K562 (cell line): ENCODE data around the gene CEP76. TPM values are rescaled to one million over a fixed set of nuclear protein-coding genes. Genes with fewer than 3 reads are reported as not detected.

Experiments
- ATAC-seq: fragments of 200-7000 bp; cut with Tn5 transposase; 3 replicates; pipeline ENCODE4 v1.9.1; 2020; ENCODE audit warnings: moderate library complexity
- BruUV-seq: library from RNA; stranded (reverse); fragments of 400-500 nt; replicated peaks from 2 replicates; lab custom pipeline; 2021; lab: Mats Ljungman, UMichigan
- CTCF ChIA-PET: fragments of 300-600 bp; formaldehyde crosslinking; extraction: SDS; loops from one replicate; lab custom pipeline; 2021; ENCODE audit warnings: low intra/inter-chr PET ratio; lab: Yijun Ruan, JAX
- POLR2A ChIA-PET: fragments of 300-600, 350-650 bp; sonication (Branson Sonifier 250); formaldehyde crosslinking; extraction: SDS; loops from one replicate; lab custom pipeline; 2021; ENCODE audit warnings: antibody characterized with exemption, inconsistent platforms; lab: Yijun Ruan, JAX
- DNase-seq, 4 experiments: peaks; one replicate each; pipeline versions ENCODE4 v3.0.0 to v3.0.0-alpha.2; 2011 to 2018; ENCODE audit warnings: low spot score in 3 of 4, mixed read lengths in 3 of 4; ENCODE audit errors: extremely low read depth in 1 of 4
- FAIRE-seq: peaks from 2 replicates; lab custom pipeline; 2011; peaks lifted over from hg19 to GRCh38; lab: Jason Lieb, UNC
- H2AFZ ChIP-seq: 2 replicates; pipeline ENCODE4 v1.6.0; 2011; ENCODE audit warnings: low read depth, low read length, control low read depth, inconsistent platforms
- H3K27ac ChIP-seq: fragments of 200-600 bp; 3 replicates; pipeline ENCODE4 v1.8.0; 2011; ENCODE audit warnings: low read depth, mild to moderate bottlenecking, control low read depth, inconsistent platforms, low read length, moderate library complexity, mixed read lengths; ENCODE audit errors: extremely low read depth
- H3K27me3 ChIP-seq, 2 experiments: fragments of 300-600 bp in 1 of 2; 2 replicates in 1 of 2; 3 replicates in 1 of 2; pipeline versions ENCODE4 v1.6.0 to v1.8.0; 2011; ENCODE audit warnings: inconsistent platforms in 2 of 2, low read length in 2 of 2, mild to moderate bottlenecking in 1 of 2, mixed read lengths in 1 of 2, moderate library complexity in 1 of 2; ENCODE audit not compliant: control insufficient read depth in 2 of 2, insufficient read depth in 2 of 2
- H3K36me3 ChIP-seq: fragments of 300-600 bp; 3 replicates; pipeline ENCODE4 v1.8.0; 2011; ENCODE audit warnings: mild to moderate bottlenecking, low read length, inconsistent platforms; ENCODE audit not compliant: control insufficient read depth, insufficient read depth
- H3K4me1 ChIP-seq, 2 experiments: fragments of 200-600 bp in 1 of 2; replicated peaks in 1 of 2; 2 replicates in 1 of 2; 3 replicates in 1 of 2; pipeline versions ENCODE4 v1.5.1 to v1.8.0; 2011; ENCODE audit warnings: inconsistent platforms in 2 of 2, low read length in 2 of 2, mild to moderate bottlenecking in 1 of 2, mixed read lengths in 1 of 2, moderate library complexity in 1 of 2; ENCODE audit not compliant: control insufficient read depth in 2 of 2, insufficient read depth in 2 of 2
- H3K4me2 ChIP-seq: 2 replicates; pipeline ENCODE4 v1.6.1; 2011; ENCODE audit warnings: low read length, control low read depth, inconsistent platforms, mixed read lengths; ENCODE audit not compliant: insufficient read depth
- H3K4me3 ChIP-seq: fragments of 200-600 bp; sonication (generic), shearing (Covaris generic); 2 replicates; pipeline ENCODE4 v1.5.1; 2016; ENCODE audit warnings: control low read depth, inconsistent platforms
- H3K79me2 ChIP-seq: fragments of 200-600 bp; 3 replicates; pipeline ENCODE4 v1.8.0; 2011; ENCODE audit warnings: low read length, inconsistent platforms; ENCODE audit not compliant: control insufficient read depth, insufficient read depth
- H3K9ac ChIP-seq, 2 experiments: 2 replicates each; pipeline versions ENCODE4 v1.6.0 to v1.6.1; 2011; ENCODE audit warnings: low read depth in 2 of 2, low read length in 2 of 2, control low read depth in 1 of 2, inconsistent platforms in 1 of 2, mild to moderate bottlenecking in 1 of 2, mixed read lengths in 1 of 2; ENCODE audit not compliant: insufficient read depth in 1 of 2
- H3K9me1 ChIP-seq: one replicate; pipeline ENCODE4 v1.6.0; 2011; ENCODE audit warnings: inconsistent platforms, mild to moderate bottlenecking, low read length, moderate library complexity; ENCODE audit not compliant: control insufficient read depth, insufficient read depth
- H3K9me3 ChIP-seq: replicated peaks from 2 replicates; pipeline ENCODE4 v1.5.1; 2011; ENCODE audit warnings: low read depth, low read length, inconsistent platforms; ENCODE audit not compliant: control insufficient read depth, insufficient read depth
- H4K20me1 ChIP-seq: replicated peaks from 2 replicates; pipeline ENCODE4 v1.6.1; 2011; ENCODE audit warnings: low read length, inconsistent platforms, mixed read lengths; ENCODE audit not compliant: control insufficient read depth, insufficient read depth
- CTCFL ChIP-seq: IDR thresholded peaks from 2 replicates; pipeline ENCODE4 v1.6.1; 2011; ENCODE audit warnings: borderline replicate concordance, low read depth, mild to moderate bottlenecking, moderate library complexity, low read length; ENCODE audit not compliant: insufficient read depth, poor library complexity, severe bottlenecking
- ESRRA ChIP-seq: fragments of 450-650 bp; IDR thresholded peaks from 2 replicates; pipeline ENCODE4 v1.6.1; 2014; ENCODE audit warnings: low read depth, mild to moderate bottlenecking, moderate library complexity, borderline replicate concordance
- EWSR1 ChIP-seq: fragments of 450-650 bp; IDR thresholded peaks from 2 replicates; pipeline ENCODE4 v1.6.1; 2018; ENCODE audit warnings: borderline replicate concordance, mild to moderate bottlenecking, low read depth, moderate library complexity; ENCODE audit not compliant: partially characterized antibody
- FOXJ3 ChIP-seq: sonication (generic); formaldehyde crosslinking; IDR thresholded peaks from 2 replicates; pipeline ENCODE4 v1.4.0; 2020; ENCODE audit warnings: mild to moderate bottlenecking, missing genetic modification reagents
- GTF2F1 ChIP-seq: IDR thresholded peaks from 2 replicates; pipeline ENCODE4 v1.6.1; 2011; ENCODE audit warnings: low read depth, low read length, improper control_type of control experiment
- MITF ChIP-seq: IDR thresholded peaks from 2 replicates; pipeline ENCODE4 v1.6.1; 2014; ENCODE audit warnings: antibody characterized with exemption
- RAD21 ChIP-seq, 2 experiments: fragments of 250-450 bp in 1 of 2; fragments of 450-650 bp in 1 of 2; sonication (Bioruptor Pico) in 1 of 2; formaldehyde crosslinking in 1 of 2; IDR thresholded peaks in 1 of 2; conservative IDR thresholded peaks in 1 of 2; 2 replicates each; pipeline versions ENCODE4 v1.4.0 to v1.8.0; 2020 to 2022; ENCODE audit warnings: mild to moderate bottlenecking in 2 of 2, moderate library complexity in 1 of 2
- SMARCA5 ChIP-seq: fragments of 450-650 bp; IDR thresholded peaks from 2 replicates; pipeline ENCODE4 v1.6.1; 2016
- ZKSCAN3 ChIP-seq: fragments of 250-450 bp; sonication (Bioruptor Pico); IDR thresholded peaks from 2 replicates; pipeline ENCODE4 v1.4.0; 2020
- ZNF174 ChIP-seq: fragments of 250-450 bp; sonication (Bioruptor Pico); IDR thresholded peaks from 2 replicates; pipeline ENCODE4 v1.4.0; 2020; ENCODE audit warnings: mild to moderate bottlenecking
- ZNF695 ChIP-seq: fragments of 450-650 bp; formaldehyde crosslinking; IDR thresholded peaks from 2 replicates; pipeline ENCODE4 v1.4.0; 2020; ENCODE audit warnings: mild to moderate bottlenecking, moderate library complexity
- WGBS: fragments of 100-300 bp; shearing (Covaris generic); methylation state at CpG from one replicate; pipeline ENCODE4 v1.1.6; 2016; ENCODE audit warnings: low coverage, mixed read lengths; ENCODE audit not compliant: insufficient coverage; ENCODE audit errors: missing lambda C conversion rate; 5-methylcytosine and 5-hydroxymethylcytosine counted together
- in situ Hi-C: fragments of 300-500 bp; cut with MboI; formaldehyde crosslinking; loops from 4 replicates; pipeline ENCODE4 v1.15.0; 2018; ENCODE audit warnings: inconsistent platforms, mixed read lengths
- intact Hi-C: fragments of 100-400 bp; cut with micrococcal nuclease; formaldehyde crosslinking; loops from 2 replicates; pipeline ENCODE4 v1.14.2; 2022
- polyA plus RNA-seq, 8 experiments: library from polyadenylated mRNA; depleted of rRNA in 4 of 8; stranded (reverse) in 5 of 8; unstranded in 3 of 8; fragments of >200 nt; fragmentation: Nextera tagmentation in 2 of 8; fragmentation: Illumina TruSeq in 1 of 8; extraction: Ambion mirVana in 2 of 8; extraction: Trizol in 1 of 8; gene quantifications; 2 replicates each; pipeline versions ENCODE4 v1.2.1 to v1.2.3, GENCODE V29; 2011 to 2014; ENCODE audit warnings: inconsistent platforms in 1 of 8, missing spikeins in 1 of 8
- total RNA-seq, 7 experiments: library from RNA; depleted of rRNA in 6 of 7; stranded (reverse); fragments of >200 nt in 6 of 7; fragmentation: Illumina TruSeq in 2 of 7; extraction: Trizol in 2 of 7; gene quantifications; 2 replicates each; pipeline versions ENCODE4 v1.2.1 to v1.2.3, GENCODE V29; 2011 to 2021; ENCODE audit warnings: low replicate concordance in 1 of 7

The CEP76 gene
- total and polyA plus RNA-seq, 9 of the 15 experiments (the other 6 are each of a cell fraction or from before 2014, with no cell fraction given) = 5.3 to 27.3 (median 19.3) TPM

- H3K9ac ChIP-seq = no peak overlapping the region
- no peak for FAIRE-seq
- peaks cover 2% of the 10 kb centered on the region for H3K9me1 ChIP-seq
- H2AFZ ChIP-seq = no peak overlapping the region
- no peak overlapping the region for H3K4me2 ChIP-seq
- no peaks in the 10 kb centered on the region for H3K9me3 ChIP-seq
- H3K27ac ChIP-seq = no peak overlapping the region
- POLR2A ChIA-PET = interaction anchor here (1.5 to 2.0 kb wide), 2 partner anchors 9 to 13 kb away, joined by 7 to 10 read pairs; partner anchors contain the start of genes CEP76 and PSMG2
- H3K4me1 ChIP-seq = no peaks in the 10 kb centered on the region
- no TSS peak for BruUV-seq
- CTCF ChIA-PET = no interaction called here
- 90% methylated on average over 2 of the region's 5 CpGs for WGBS
- no peak for DNase-seq
- intact Hi-C loops = no loop called here
- no peaks in the 10 kb centered on the region for H3K27me3 ChIP-seq
- TF ChIP-seq ZKSCAN3 (no peak), FOXJ3 (CRISPR knock-in tag) (no peak), GTF2F1 (no peak), ESRRA (no peak), RAD21 (CRISPR knock-in tag; conservative IDR thresholded peaks at IDR 0.05 in 1 of 2, IDR thresholded peaks at IDR 0.05 in 1 of 2) (no peak), ZNF174 (CRISPR knock-in tag) (no peak), CTCFL (no peak), ZNF695 (CRISPR knock-in tag) (no peak), SMARCA5 (no peak), EWSR1 (no peak), MITF (no peak)
- TF ChIP-seq, all 486 proteins: peak for 0
- H3K36me3 ChIP-seq = peaks cover 85% of the 10 kb centered on the region
- no peak overlapping the region for H3K4me3 ChIP-seq
- in situ Hi-C loops = no loop called here
- H3K79me2 ChIP-seq = peaks cover 13% of the 10 kb centered on the region
- ATAC-seq = no peak
- H4K20me1 ChIP-seq = no peaks in the 10 kb centered on the region
Observed at GRCh38 chr18:12711446-12711845, 8.9 kb upstream of the CEP76 start.
